SH-SY5Y (cell line): ENCODE measurements around the gene ZBTB5.

Experiments used
- GATA2 ChIP-seq: IDR thresholded peaks from 2 replicates; pipeline ENCODE4 v1.6.1; 2011; ENCODE audit warnings: mild to moderate bottlenecking, low read depth, low read length
- GATA3 ChIP-seq: IDR thresholded peaks from 2 replicates; pipeline ENCODE4 v1.6.1; 2011; ENCODE audit warnings: low read depth, mild to moderate bottlenecking, low read length, moderate library complexity

GRCh38 chr9:37447111-37447510, 18.1 kb downstream of the ZBTB5 start:
- no peak for TF ChIP-seq GATA2
- no peak for TF ChIP-seq GATA3
